ENCODE measurements around the gene ITIH5.

The ITIH5 gene

GRCh38 chr10:7583626-7584025 lies 83.1 kb downstream of the ITIH5 start:
- DNase-seq (ENCODE audit: low spot score): no peak

DNA sequence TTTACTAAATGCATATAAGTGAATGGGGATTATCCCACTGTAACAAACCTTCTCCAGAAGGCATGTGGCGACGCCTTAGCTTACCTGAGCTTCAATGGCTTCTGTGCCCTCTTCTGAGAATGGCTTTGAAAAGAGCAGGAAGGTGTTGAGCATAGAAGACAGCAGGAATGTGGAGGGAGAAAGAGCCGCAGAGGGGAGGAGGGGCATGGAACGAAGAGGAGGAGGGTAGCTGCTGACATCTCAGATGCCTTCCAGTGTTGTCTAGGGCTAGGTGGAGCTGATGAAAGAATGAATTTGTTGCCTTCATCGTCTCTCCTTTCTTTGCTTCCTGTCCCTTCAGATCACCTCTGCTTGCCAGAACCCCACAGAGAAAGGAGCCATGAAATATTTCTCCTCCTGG lies 86.2 kb downstream of the ITIH5 start:
- DNase-seq (ENCODE audit: low spot score): no peak

DNA sequence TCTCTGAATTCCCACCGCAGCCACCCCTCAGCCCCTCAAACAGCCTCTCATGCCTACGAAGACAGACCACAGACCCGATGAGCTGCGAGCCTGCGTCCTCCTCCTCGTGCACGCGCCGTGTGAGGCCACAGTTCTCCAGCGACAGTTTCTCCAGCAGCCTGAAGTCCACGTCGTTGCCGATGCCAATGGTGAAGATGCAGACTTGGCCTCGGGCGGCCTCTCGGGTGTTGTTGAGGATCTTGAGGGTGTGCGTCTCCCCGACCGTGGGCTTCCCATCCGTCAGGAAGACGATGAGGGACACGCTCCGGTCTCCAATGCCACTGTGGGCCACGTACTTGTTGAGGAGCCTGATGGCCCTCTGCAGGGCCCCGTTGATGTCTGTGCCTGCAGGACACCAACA lies 87.1 kb downstream of the ITIH5 start:
- DNase-seq (ENCODE audit: low spot score): no peak

- no peak for DNase-seq (ENCODE audit: low spot score)
These were observed 89.2 kb downstream of the ITIH5 start for GRCh38 chr10:7577579-7577978.

- peak; percentile 45 for DNase-seq (ENCODE audit: low spot score)
These were observed 89.6 kb downstream of the ITIH5 start for GRCh38 chr10:7577176-7577575.

- DNase-seq (ENCODE audit: low spot score): no peak
These were observed 90.4 kb downstream of the ITIH5 start for GRCh38 chr10:7576340-7576739.

- DNase-seq (ENCODE audit: low spot score): peak; percentile 59
These were observed 94.4 kb downstream of the ITIH5 start for GRCh38 chr10:7572391-7572790.

DNA sequence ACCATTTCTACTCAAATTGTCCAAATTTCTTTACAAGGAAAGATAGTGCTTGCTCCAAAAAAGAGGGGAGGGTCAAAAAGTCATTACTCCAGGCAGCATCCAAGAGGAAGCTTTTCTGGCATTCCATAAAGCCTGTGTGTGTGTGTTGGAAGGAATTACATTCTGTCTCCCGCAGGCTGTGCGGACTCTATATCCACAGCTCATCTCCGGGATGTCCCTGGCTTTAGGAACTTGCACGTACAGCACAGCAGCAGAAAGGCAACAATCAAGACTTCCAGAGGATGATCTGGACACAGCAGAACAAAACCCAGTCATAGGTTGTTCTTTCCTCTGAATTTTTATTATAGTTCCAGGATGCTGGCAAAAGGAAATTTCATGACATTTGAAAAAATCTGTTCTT lies 94.8 kb downstream of the ITIH5 start:
- DNase-seq (ENCODE audit: low spot score): no peak

GRCh38 chr10:7567911-7568620 lies 98.7 kb downstream of the ITIH5 start:
- no peak for DNase-seq (ENCODE audit: low spot score)

GRCh38 chr10:7566891-7567290 lies 99.9 kb downstream of the ITIH5 start:
- DNase-seq (ENCODE audit: low spot score): no peak

GRCh38 chr10:7565871-7566270 lies 100.9 kb downstream of the ITIH5 start:
- DNase-seq (ENCODE audit: low spot score): no peak

DNA sequence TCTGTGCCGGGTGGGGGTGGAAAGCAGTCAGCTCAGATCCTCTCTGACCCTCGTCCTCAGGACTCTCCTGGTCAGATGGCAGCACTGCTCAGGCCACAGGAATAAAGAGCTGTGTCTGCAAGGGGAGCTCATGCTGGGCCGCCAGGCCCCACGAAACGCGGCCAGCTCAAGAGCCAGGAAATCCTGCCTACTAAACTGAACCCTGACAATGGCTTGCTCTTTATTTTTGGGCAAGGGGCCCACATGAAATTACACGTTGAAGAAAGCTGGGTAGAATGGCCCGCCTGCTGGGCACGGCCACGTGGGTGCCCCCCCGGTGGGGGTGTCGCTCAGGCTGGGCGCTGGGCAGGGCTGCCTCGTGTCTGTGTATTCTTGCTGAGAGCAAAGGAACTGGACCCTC lies 103.0 kb downstream of the ITIH5 start:
- no peak for DNase-seq (ENCODE audit: low spot score)

DNA sequence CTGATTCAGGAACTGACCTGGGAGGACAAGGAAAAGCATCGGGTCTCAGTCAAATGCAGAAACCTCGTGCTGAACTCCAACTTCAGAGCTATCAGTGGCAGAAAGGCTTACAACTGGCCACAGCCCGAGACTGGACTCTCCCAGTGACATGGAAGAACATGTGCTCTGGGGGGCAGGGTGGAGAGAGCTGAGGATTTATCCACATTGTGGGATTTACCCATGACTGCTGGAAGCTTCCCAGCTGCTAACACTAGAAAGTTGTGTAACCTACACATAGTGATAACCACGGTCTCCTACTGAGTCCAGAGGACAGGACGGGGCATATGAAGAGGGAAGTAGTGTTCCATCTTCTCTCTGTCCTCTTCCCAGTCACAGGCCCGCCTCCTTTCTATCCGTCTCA lies 103.4 kb downstream of the ITIH5 start:
- peak; percentile 34 for DNase-seq (ENCODE audit: low spot score)

- DNase-seq (ENCODE audit: low spot score): no peak
These were observed 104.8 kb downstream of the ITIH5 start for GRCh38 chr10:7561985-7562384.

DNA sequence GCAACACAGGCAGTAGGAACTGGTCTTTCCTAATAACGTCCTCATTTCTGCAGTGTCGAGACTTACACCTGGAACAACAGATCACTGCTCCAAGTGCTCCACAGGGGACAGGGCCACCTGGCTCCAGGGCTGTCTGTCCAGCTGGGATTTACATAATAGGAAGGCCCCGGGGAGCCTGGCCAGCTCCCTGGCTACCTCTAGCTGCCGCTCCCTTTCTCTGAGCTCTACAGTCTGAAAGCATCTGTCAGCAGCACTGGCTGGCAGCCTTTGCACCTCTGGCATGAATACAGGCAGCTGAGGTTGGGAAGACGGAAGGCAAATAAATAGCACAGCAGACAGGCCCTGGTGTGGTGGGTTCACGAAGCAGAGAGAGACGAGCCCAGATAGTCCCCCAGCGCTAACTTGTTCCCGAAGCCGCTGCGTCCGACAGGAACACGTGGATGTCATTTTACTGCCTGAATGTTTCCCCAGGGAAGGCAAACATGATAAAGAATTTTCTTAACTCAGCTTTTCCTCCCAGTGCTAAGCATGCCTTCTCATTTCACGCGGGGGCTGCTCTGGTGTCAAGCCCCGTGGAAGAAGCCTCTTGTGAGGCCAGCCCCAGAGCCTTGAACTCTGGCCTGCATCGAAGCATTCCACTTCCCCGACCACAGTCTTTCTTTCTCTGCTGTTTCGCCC lies 105.4 kb downstream of the ITIH5 start:
- peak; percentile 58 for DNase-seq (ENCODE audit: low spot score)

GRCh38 chr10:7560519-7560918 lies 106.2 kb downstream of the ITIH5 start:
- no peak for DNase-seq (ENCODE audit: low spot score)

GRCh38 chr10:7559386-7559785 lies 107.4 kb downstream of the ITIH5 start:
- DNase-seq (ENCODE audit: low spot score): no peak

GRCh38 chr10:7558036-7558435 lies 108.7 kb downstream of the ITIH5 start:
- no peak for DNase-seq (ENCODE audit: low spot score)

DNA sequence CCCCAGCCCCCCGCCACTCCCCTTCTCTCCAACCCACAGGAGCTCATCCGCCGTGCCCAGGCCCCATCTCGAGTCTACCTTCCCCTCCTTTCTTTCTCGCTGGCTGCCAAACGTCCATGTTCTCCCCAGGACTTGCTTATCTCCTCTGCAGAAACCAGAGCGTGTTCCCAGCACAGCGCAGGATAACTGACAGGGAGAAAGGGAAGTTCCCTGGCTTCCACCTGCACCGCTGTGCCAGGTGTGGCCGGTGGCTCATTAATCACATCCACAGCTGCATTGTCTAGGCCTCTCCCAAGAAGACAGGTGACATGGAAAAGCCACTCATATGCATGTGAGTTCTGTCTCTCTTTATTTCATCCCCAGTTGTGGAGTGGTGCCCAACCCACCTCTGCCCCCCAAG lies 113.2 kb downstream of the ITIH5 start:
- no peak for DNase-seq (ENCODE audit: low spot score)

DNA sequence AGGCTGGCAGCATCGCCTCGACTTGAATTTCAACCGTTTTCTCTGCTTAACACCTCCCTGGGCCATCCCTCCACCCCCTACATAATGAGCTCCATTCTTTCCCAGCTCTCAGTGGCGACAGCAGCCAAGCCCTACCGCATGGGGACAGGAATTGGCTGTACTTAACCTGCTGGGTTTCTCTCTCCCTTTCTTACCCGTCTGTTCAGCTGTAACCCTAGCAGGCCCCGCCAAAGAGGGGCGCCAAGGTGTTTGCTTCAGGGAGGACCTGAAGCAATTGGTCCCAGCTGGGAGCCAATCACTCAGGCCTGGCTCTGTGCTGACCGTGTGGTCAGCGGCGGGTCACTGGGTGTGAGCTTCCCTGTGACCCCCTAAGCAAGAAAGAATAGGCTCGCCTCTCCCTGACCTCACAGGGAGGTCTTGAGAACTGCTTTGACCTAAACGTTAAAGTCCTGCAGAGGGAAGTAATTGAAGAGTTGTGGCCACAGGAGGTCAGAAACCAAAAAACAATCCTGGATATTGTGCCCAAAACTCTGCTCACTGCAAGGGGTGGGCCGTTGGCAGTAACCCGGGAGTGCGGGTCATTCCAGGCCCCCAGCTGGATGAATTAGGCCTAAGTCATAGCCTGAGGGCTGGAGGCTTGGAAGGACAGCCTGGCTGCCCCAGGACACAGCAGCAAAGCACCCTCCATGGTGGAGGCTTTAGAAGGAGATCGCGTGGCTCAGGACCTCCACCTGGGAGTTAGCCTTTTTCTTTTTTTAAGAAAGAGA lies 114.6 kb downstream of the ITIH5 start:
- no peak for DNase-seq (ENCODE audit: low spot score)

DNA sequence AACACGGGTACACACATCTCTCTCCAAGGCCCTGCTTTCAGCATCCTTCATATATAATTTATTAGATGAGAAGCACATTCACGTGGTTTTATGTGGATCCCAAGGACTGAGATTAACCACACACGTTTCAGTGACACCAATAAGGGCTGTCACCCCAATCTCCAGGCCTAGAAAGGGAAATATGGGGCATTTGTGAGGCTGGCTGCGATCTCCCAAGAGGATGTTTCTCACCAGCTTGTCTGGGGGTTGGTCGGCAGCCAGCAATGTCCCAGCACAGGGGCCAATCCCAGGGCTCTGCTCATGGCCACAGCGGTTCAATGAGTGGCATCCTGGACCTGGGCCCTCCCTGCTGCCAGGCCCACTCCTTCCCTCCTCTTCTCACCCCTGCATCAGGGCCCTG lies 115.5 kb downstream of the ITIH5 start:
- no peak for DNase-seq (ENCODE audit: low spot score)

- DNase-seq (ENCODE audit: low spot score): no peak
These were observed 116.8 kb downstream of the ITIH5 start for GRCh38 chr10:7550013-7550412.

GRCh38 chr10:7547829-7548228 lies 118.9 kb downstream of the ITIH5 start:
- DNase-seq (ENCODE audit: low spot score): no peak

Data from GM03348 (cell line).